Astrocyte of the spinal cord (primary cell): ENCODE results near the gene TP53AIP1.

Source experiments
- DNase-seq: peaks from one replicate; pipeline ENCODE4 v3.0.0; 2011; ENCODE audit warnings: low read depth, low spot score
- H3K4me3 ChIP-seq: 2 replicates; pipeline ENCODE4 v1.5.1; 2011; ENCODE audit warnings: low read depth, mild to moderate bottlenecking, low read length, moderate library complexity
- CTCF ChIP-seq: IDR thresholded peaks from 2 replicates; pipeline ENCODE4 v1.5.1; 2012; ENCODE audit warnings: low read depth, mild to moderate bottlenecking, low read length, inconsistent platforms
- in situ Hi-C: cut with HindIII; loops from 2 replicates; pipeline ENCODE4 v1.10.0; 2017; ENCODE audit warnings: low sequenced_read_pairs

TP53AIP1 gene

GRCh38 chr11:128968916-128969315 lies 26.2 kb upstream of the TP53AIP1 start:
- no peak overlapping the region for H3K4me3 ChIP-seq
- in situ Hi-C loops: no loop called here
- DNase-seq: no peak
- no peak for TF ChIP-seq CTCF

GRCh38 chr11:128967578-128967977 lies 24.9 kb upstream of the TP53AIP1 start:
- in situ Hi-C loops: no loop called here
- no peak for TF ChIP-seq CTCF
- DNase-seq: no peak
- H3K4me3 ChIP-seq: no peak overlapping the region

- H3K4me3 ChIP-seq: no peak overlapping the region
- TF ChIP-seq CTCF: no peak
- in situ Hi-C loops: no loop called here
- no peak for DNase-seq
These were observed 22.8 kb upstream of the TP53AIP1 start for GRCh38 chr11:128965485-128965884.

- in situ Hi-C loops: no loop called here
- no peak overlapping the region for H3K4me3 ChIP-seq
- TF ChIP-seq CTCF: no peak
- DNase-seq: no peak
These were observed 21.8 kb upstream of the TP53AIP1 start for GRCh38 chr11:128964463-128964930.

GRCh38 chr11:128963744-128964325 lies 21.2 kb upstream of the TP53AIP1 start:
- peak; percentile 9 for DNase-seq
- H3K4me3 ChIP-seq: no peak overlapping the region
- TF ChIP-seq CTCF: no peak
- in situ Hi-C loops: no loop called here

GRCh38 chr11:128962896-128963295 lies 20.2 kb upstream of the TP53AIP1 start:
- no peak for TF ChIP-seq CTCF
- DNase-seq: no peak
- in situ Hi-C loops: no loop called here
- no peak overlapping the region for H3K4me3 ChIP-seq
